Panc1 (cell line): ENCODE measurements around the gene MRPS33.

Source experiments
- POLR2AphosphoS5 ChIP-seq: IDR thresholded peaks from 2 replicates; pipeline ENCODE4 v1.6.1; 2012; ENCODE audit warnings: mild to moderate bottlenecking, low read depth, low read length, moderate library complexity
- SIN3A ChIP-seq: IDR thresholded peaks from 2 replicates; pipeline ENCODE4 v1.6.1; 2012; ENCODE audit warnings: low read depth, mild to moderate bottlenecking, low read length, moderate library complexity, borderline replicate concordance; ENCODE audit not compliant: insufficient read depth
- TF ChIP-seq, protein P1 (sequence below): fragments of 450-650 bp; IDR thresholded peaks from 2 replicates; pipeline ENCODE4 v1.5.1; 2017; ENCODE audit warnings: mild to moderate bottlenecking
- TF ChIP-seq, protein P2 (sequence below), 2 experiments: IDR thresholded peaks; 2 replicates each; pipeline ENCODE4 v1.6.1; 2011 to 2012; ENCODE audit warnings: low read depth in 2 of 2, control low read depth in 1 of 2, low read length in 1 of 2, mild to moderate bottlenecking in 1 of 2, moderate library complexity in 1 of 2; ENCODE audit not compliant: insufficient read depth in 1 of 2

DNA sequence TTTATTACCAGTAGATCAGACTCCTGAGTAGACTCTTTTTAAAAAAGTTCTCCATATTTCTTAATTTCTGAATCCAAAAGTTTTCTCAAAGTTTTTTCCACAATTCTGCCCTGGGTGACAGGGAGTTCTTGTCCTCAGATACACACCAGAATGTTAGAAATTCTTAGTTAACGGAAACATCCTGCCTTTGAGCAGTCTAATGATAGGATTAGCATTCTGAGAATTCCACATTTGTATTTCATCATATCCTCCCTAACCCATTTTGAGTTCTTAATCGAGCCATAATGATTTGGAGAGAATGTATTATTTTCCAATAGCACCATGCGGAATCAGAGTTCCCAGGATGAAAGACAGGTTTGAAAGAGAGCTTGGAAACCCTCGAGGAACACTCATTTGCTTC, 28.9 kb upstream of the MRPS33 start:
- TF ChIP-seq, protein P1, sequence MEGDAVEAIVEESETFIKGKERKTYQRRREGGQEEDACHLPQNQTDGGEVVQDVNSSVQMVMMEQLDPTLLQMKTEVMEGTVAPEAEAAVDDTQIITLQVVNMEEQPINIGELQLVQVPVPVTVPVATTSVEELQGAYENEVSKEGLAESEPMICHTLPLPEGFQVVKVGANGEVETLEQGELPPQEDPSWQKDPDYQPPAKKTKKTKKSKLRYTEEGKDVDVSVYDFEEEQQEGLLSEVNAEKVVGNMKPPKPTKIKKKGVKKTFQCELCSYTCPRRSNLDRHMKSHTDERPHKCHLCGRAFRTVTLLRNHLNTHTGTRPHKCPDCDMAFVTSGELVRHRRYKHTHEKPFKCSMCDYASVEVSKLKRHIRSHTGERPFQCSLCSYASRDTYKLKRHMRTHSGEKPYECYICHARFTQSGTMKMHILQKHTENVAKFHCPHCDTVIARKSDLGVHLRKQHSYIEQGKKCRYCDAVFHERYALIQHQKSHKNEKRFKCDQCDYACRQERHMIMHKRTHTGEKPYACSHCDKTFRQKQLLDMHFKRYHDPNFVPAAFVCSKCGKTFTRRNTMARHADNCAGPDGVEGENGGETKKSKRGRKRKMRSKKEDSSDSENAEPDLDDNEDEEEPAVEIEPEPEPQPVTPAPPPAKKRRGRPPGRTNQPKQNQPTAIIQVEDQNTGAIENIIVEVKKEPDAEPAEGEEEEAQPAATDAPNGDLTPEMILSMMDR: no peak
- TF ChIP-seq POLR2AphosphoS5 (no peak), SIN3A (no peak)
- TF ChIP-seq, protein P2, sequence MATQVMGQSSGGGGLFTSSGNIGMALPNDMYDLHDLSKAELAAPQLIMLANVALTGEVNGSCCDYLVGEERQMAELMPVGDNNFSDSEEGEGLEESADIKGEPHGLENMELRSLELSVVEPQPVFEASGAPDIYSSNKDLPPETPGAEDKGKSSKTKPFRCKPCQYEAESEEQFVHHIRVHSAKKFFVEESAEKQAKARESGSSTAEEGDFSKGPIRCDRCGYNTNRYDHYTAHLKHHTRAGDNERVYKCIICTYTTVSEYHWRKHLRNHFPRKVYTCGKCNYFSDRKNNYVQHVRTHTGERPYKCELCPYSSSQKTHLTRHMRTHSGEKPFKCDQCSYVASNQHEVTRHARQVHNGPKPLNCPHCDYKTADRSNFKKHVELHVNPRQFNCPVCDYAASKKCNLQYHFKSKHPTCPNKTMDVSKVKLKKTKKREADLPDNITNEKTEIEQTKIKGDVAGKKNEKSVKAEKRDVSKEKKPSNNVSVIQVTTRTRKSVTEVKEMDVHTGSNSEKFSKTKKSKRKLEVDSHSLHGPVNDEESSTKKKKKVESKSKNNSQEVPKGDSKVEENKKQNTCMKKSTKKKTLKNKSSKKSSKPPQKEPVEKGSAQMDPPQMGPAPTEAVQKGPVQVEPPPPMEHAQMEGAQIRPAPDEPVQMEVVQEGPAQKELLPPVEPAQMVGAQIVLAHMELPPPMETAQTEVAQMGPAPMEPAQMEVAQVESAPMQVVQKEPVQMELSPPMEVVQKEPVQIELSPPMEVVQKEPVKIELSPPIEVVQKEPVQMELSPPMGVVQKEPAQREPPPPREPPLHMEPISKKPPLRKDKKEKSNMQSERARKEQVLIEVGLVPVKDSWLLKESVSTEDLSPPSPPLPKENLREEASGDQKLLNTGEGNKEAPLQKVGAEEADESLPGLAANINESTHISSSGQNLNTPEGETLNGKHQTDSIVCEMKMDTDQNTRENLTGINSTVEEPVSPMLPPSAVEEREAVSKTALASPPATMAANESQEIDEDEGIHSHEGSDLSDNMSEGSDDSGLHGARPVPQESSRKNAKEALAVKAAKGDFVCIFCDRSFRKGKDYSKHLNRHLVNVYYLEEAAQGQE (IDR thresholded peaks at IDR 0.05; ENCODE audit: insufficient read depth in 1 of 2, low read depth in 2 of 2, low read length in 1 of 2): no peak
